Measurements from ENCODE around the gene KCTD13.
"Not testable (repeated sequence)": the region's sequence is repeated elsewhere in the genome, so short reads cannot be mapped to it uniquely, and the experiment has no call there.

Gene KCTD13

DNA sequence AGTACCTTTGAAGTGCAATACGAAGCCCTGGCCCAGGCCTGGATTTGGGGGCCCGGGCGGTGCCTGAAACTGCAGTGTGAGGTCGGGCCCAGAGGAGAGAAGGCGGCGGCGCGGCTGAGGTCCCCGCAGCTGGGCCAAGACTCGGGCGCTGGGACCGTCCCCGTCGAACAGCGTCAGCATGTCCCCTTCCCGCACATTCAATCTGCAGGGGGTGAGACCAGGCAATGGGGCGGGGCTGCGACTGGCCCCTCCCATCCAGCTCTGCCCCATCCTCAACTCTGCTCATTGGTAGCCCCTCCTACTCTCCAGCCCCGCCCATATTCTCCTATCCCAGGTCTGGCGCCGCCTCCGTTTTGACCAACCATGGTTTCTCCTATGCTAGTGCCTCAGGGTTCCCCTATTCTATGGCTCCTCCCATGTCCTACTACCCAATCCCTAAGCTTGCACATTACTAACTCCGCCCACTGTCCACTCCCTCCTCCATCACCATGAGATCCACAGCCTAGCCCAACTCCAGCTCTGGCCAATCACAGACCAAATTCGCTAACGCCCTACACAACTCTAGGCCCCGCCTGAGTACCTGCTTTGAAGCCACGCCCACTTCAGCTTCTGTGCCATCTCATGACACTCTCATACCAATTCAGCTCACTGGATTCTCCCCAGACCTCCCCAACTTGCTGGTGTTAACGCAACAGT lies 48.6 kb downstream of the KCTD13 start:
- no peak for DNase-seq

DNA sequence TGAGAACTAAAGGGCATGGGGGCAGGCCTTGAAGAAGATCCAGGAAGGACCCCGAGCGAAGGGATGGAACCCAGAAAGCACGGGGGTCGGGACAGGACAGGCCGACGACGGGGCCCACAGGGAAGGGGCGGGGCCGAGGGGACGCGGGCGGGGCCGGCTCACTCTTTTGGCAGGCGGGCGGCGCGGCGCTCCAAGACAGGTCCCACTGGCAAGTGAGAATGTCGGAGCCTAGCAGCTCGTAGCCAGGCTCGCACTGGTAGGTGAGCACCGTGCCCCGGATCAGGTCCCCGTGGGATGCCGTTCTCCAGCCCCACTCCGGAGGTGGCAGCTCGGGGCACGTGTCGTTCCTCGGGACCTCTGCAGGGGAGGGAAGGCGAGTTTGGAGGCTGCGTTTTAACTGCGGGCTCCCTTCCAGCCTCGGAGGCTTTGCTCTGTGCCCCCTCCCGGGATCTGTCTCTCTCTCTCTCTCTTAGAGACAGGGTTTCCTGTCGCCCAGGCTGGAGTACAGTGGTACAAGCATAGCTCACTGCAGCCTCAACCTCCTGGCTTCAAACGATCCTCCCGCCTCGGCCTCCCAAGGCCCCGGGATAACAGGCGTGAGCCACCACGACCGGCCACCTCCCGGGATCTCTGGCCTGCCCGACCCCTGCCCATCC lies 49.3 kb downstream of the KCTD13 start:
- no peak for DNase-seq

- no peak for DNase-seq
Measured at GRCh38 chr16:29876217-29876593, 49.8 kb downstream of the KCTD13 start.

GRCh38 chr16:29875206-29875605 lies 50.8 kb downstream of the KCTD13 start:
- no peak for DNase-seq

GRCh38 chr16:29873319-29873718 lies 52.7 kb downstream of the KCTD13 start:
- no peak for DNase-seq

- DNase-seq, result no peak
Measured at GRCh38 chr16:29871822-29872546, 54.0 kb downstream of the KCTD13 start.

- not testable (repeated sequence) for DNase-seq
Measured at GRCh38 chr16:29869067-29869466, 57.0 kb downstream of the KCTD13 start.

- no peak for DNase-seq
Measured at GRCh38 chr16:29868396-29869009, 57.5 kb downstream of the KCTD13 start.

- DNase-seq, result no peak
Measured at GRCh38 chr16:29864205-29864604, 61.8 kb downstream of the KCTD13 start.

DNA sequence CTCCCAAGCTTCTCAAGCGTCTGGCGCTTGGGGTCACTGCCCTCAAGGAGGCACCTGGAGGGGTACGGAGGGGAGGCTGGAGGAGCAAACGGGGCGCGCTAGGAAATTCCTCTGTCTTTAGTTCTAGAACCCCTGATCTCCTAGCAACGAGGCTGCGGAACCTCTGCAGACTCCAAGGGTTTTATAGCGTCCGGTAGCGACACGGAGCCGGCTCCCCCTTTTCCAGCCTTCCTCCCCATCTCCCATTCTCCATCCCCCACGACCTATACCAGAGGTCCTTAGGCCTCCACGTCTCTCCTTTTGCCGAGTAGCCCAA lies 62.4 kb downstream of the KCTD13 start:
- DNase-seq, result no peak

DNA sequence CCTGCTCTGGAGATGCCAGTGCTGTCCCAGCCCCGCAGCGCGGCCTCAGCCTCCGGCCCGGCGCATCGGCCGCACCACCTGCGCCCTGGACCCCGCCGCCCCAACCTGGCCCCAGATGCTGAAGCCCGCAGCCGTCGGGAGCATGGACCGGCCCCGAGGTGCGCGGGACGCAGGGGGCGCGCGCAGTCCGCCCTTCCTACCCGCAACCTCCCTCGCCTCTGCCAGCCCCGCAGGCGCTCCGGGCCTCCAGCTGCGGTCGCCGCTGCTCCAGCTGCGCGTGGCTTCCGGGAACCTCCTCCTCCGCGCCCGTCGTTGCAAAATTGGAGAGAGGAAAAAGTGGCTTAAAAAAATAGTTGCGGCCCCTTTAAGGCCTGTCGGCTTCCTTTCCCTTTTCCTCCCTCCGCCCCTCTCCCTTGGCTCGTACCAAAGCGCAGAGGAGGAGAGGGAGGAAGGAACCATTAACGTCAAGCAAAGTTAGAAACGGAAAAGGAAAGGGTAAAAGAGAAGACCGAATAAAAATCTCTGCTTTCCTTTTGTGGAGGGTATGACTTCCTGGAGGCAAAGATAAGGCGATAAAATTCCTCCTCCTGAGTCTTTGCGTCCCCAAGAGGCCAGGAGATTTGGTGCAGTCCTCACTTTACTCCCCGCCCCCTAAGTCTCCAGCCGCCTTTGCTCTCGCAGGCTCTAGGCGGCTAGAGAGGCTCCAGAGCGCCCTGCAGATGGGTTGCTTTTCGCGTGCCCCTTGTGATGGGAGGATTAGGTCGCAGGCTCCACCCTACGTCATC lies 63.0 kb downstream of the KCTD13 start, which contains the start of gene CDIPT:
Gene CDIPT (minus strand): TSS at position 343 of the 785 bp plus-strand sequence. CDS start 369 bp downstream, outside the sequence.
- DNase-seq, result peak; percentile 88

DNA sequence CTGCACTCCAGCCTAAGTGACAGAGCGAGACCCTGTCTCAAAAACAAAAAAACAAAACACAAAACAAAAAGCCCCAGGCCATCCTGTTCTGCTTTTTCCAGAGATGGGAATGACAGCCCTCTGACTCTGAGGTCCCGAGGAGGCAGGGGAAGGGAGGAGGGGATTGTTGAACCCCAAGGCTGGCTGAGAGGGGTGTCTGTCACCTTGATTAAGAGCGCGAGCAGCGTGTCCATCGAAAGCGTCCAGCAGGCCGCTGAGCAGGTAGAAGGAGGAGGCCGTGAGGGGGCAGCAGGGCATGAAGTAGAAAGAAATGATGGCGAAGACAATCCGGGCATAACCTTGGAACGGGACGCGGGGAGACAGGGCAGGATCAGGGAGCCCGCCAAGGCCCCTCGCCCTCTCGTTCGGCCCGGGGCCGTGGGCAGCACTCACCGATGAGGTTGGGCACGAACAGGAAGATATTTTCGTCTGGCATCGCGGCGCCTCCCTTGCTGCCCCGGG lies 63.6 kb downstream of the KCTD13 start:
- DNase-seq, result no peak

GRCh38 chr16:29860218-29860617 lies 65.8 kb downstream of the KCTD13 start:
- no peak for DNase-seq

DNA sequence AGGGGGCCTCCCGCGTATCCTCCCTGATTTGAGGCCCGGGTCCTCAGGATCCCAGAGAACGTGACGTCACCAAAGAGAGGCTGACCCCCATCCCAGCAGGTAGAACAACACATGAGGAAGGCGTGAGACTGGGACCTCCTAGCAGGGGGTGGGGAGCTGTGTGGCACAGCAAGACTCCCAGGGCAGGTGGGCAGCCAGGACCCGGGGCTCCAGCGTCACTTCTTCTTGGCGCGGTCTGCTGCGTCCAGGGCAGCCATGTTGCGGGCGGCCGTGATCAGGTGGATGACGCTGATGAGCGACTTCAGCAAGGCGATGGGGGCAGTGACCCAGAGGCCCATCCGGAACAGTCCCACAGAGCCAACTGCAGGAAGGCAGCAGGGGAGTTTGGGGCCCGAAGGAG lies 67.1 kb downstream of the KCTD13 start:
- DNase-seq, result no peak

- DNase-seq, result no peak
Measured at GRCh38 chr16:29858149-29858849, 67.7 kb downstream of the KCTD13 start.

- DNase-seq, result no peak
Measured at GRCh38 chr16:29857133-29857760, 68.8 kb downstream of the KCTD13 start.

Data from NCI-H226 (cell line).